ENCODE data around the gene PORCN.

Gene PORCN

DNA sequence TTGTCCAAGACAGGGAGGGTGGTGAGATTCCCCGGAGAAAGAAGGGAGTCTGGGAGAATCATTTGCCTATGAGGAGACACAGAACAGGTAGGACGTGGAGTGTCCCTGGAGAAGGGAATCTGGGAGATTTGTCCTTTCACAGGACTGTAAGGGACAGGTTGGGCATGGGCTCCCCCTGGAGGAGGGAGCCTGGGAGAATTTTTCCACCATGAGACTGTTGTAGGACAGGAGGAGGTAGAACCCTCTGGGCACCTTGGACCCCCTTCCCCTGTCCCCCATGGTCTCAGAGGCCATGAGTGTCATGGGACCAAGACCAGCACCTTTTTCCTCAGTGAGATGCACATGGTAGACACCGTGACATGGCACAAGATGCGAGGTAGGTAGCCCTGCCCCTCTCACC, 2.8 kb downstream of the PORCN start:
- H3K4me2 ChIP-seq (ENCODE audit: low read length): no peak overlapping the region
- no peaks in the 10 kb centered on the region for H3K9me3 ChIP-seq (ENCODE audit: control insufficient read depth, low read length)
- H3K9ac ChIP-seq: no peak overlapping the region
- no peaks in the 10 kb centered on the region for H3K27me3 ChIP-seq (ENCODE audit: control insufficient read depth, insufficient read depth, low read length)
- TF ChIP-seq, protein P1, sequence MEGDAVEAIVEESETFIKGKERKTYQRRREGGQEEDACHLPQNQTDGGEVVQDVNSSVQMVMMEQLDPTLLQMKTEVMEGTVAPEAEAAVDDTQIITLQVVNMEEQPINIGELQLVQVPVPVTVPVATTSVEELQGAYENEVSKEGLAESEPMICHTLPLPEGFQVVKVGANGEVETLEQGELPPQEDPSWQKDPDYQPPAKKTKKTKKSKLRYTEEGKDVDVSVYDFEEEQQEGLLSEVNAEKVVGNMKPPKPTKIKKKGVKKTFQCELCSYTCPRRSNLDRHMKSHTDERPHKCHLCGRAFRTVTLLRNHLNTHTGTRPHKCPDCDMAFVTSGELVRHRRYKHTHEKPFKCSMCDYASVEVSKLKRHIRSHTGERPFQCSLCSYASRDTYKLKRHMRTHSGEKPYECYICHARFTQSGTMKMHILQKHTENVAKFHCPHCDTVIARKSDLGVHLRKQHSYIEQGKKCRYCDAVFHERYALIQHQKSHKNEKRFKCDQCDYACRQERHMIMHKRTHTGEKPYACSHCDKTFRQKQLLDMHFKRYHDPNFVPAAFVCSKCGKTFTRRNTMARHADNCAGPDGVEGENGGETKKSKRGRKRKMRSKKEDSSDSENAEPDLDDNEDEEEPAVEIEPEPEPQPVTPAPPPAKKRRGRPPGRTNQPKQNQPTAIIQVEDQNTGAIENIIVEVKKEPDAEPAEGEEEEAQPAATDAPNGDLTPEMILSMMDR (IDR thresholded peaks at IDR 0.05): peak; percentile 26
- no peak overlapping the region for H3K4me3 ChIP-seq (ENCODE audit: low read depth, low read length)
- H3K79me2 ChIP-seq: no peaks in the 10 kb centered on the region
- no peak overlapping the region for H3K27ac ChIP-seq
- no peaks in the 10 kb centered on the region for H3K36me3 ChIP-seq (ENCODE audit: control insufficient read depth, insufficient read depth, low read length)
- no peaks in the 10 kb centered on the region for H3K4me1 ChIP-seq
- no peak overlapping the region for H2AFZ ChIP-seq

DNA sequence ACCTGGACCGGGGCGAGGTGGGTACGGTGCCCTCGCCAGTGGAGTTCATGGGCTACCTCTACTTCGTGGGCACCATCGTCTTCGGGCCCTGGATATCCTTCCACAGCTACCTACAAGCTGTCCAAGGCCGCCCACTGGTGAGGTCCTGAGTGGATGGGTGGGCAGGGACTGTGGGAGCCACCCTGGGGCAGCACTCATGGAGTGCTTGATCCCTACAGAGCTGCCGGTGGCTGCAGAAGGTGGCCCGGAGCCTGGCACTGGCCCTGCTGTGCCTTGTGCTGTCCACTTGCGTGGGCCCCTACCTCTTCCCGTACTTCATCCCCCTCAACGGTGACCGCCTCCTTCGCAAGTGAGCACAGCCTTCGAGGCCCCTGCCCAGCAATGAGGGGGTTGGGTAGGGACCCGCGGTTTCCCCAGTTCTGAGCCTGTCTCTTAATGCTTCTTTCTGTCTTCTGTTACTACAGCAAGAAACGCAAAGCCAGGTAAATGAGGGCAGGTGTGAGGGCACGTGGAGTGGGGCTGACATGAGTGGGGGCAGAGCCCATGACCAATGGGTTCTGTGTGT, 3.7 kb downstream of the PORCN start:
- no peak overlapping the region for H3K27ac ChIP-seq
- H3K4me2 ChIP-seq (ENCODE audit: low read length): no peak overlapping the region
- no peaks in the 10 kb centered on the region for H3K36me3 ChIP-seq (ENCODE audit: control insufficient read depth, insufficient read depth, low read length)
- no peaks in the 10 kb centered on the region for H3K9me3 ChIP-seq (ENCODE audit: control insufficient read depth, low read length)
- no peaks in the 10 kb centered on the region for H3K27me3 ChIP-seq (ENCODE audit: control insufficient read depth, insufficient read depth, low read length)
- no peak overlapping the region for H3K9ac ChIP-seq
- no peak overlapping the region for H2AFZ ChIP-seq
- no peaks in the 10 kb centered on the region for H3K4me1 ChIP-seq
- TF ChIP-seq, protein P1 (IDR thresholded peaks at IDR 0.05): no peak
- H3K4me3 ChIP-seq (ENCODE audit: low read depth, low read length): no peak overlapping the region
- no peaks in the 10 kb centered on the region for H3K79me2 ChIP-seq

DNA sequence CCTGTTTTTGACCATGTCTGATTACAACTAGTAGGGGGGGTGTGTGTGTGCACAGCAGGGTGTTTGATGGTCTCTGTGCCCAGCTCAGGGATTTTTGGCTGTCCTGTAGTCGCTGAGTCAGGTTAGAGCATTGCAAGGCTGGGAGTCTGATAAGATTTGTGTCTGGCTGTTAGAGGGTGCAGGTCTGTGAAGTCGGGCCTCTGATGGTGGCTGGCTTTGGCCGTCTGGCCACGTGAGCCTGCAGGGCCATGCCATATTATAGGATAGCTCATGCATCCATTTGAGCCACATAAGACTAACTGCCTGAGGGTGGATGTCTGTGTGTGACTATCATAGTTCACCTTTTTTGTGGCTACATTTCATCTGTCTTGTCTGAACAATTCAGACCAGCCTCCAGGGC, 4.9 kb downstream of the PORCN start:
- Histone ChIP-seq H3K9me3 (ENCODE audit: control insufficient read depth, low read length) (no peaks in the 10 kb centered on the region), H2AFZ (no peak overlapping the region), H3K27me3 (ENCODE audit: control insufficient read depth, insufficient read depth, low read length) (no peaks in the 10 kb centered on the region), H3K27ac (no peak overlapping the region), H3K4me3 (ENCODE audit: low read depth, low read length) (no peak overlapping the region), H3K4me2 (ENCODE audit: low read length) (no peak overlapping the region), H3K4me1 (no peaks in the 10 kb centered on the region), H3K9ac (no peak overlapping the region), H3K36me3 (ENCODE audit: control insufficient read depth, insufficient read depth, low read length) (no peaks in the 10 kb centered on the region), H3K79me2 (no peaks in the 10 kb centered on the region)
- TF ChIP-seq, protein P1 (IDR thresholded peaks at IDR 0.05): no peak

DNA sequence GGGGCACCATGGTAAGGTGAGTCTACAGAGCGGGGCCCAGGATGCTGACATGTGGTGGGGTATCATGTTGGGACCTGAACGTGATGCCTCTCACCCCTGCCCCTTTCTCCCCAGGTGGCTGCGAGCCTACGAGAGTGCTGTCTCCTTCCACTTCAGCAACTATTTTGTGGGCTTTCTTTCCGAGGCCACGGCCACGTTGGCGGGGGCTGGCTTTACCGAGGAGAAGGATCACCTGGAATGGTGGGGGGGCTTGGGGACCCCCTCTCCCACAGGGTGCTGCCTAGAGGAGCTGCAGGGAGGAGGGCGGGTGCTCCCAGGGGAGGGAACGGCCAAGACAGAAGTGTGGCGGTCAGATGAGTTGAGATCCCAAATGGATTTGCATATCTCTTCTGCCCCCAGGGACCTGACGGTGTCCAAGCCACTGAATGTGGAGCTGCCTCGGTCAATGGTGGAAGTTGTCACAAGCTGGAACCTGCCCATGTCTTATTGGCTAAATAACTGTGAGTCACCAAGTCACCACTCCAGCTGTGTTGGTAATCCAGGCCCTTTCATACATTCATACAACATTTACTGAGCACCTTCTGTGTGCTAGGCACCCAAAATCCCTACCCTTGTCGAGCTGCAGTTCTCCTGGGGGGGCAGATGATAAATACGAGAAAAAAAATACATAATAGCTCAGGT, 5.5 kb downstream of the PORCN start:
- H3K4me2 ChIP-seq (ENCODE audit: low read length): no peak overlapping the region
- H3K27ac ChIP-seq: no peak overlapping the region
- TF ChIP-seq, protein P1 (IDR thresholded peaks at IDR 0.05): no peak
- no peak overlapping the region for H2AFZ ChIP-seq
- H3K9ac ChIP-seq: no peak overlapping the region
- H3K79me2 ChIP-seq: no peaks in the 10 kb centered on the region
- H3K4me3 ChIP-seq (ENCODE audit: low read depth, low read length): no peak overlapping the region
- H3K36me3 ChIP-seq (ENCODE audit: control insufficient read depth, insufficient read depth, low read length): no peaks in the 10 kb centered on the region
- no peaks in the 10 kb centered on the region for H3K9me3 ChIP-seq (ENCODE audit: control insufficient read depth, low read length)
- no peaks in the 10 kb centered on the region for H3K4me1 ChIP-seq
- no peaks in the 10 kb centered on the region for H3K27me3 ChIP-seq (ENCODE audit: control insufficient read depth, insufficient read depth, low read length)

Measured in parathyroid adenoma (tissue), 2 donors.